H1 (cell line): ENCODE data around the gene ULBP1. TPM values are rescaled to one million over a fixed set of nuclear protein-coding genes. Genes with fewer than 3 reads are reported as not detected.

Source experiments
- CTCF ChIA-PET: fragments of 300-600 bp; sonication (Branson Sonifier 250); formaldehyde crosslinking; loops from one replicate; lab custom pipeline; 2021; ENCODE audit not compliant: partially characterized antibody; lab: Charles Lee
- POLR2A ChIA-PET: fragments of 300-600 bp; sonication (Branson Sonifier 250); formaldehyde crosslinking; loops from one replicate; lab custom pipeline; 2021; ENCODE audit warnings: inconsistent platforms; ENCODE audit not compliant: partially characterized antibody; lab: Charles Lee
- DNase-seq, 2 experiments: peaks; one replicate each; pipeline versions ENCODE4 v3.0.0 to v3.0.0-alpha.2; 2010 to 2022; ENCODE audit warnings: low spot score in 2 of 2, low read depth in 1 of 2, mixed read lengths in 1 of 2
- FAIRE-seq: peaks from 2 replicates; lab custom pipeline; 2011; peaks lifted over from hg19 to GRCh38; lab: Jason Lieb, UNC
- H2AFZ ChIP-seq: 2 replicates; pipeline ENCODE4 v1.8.1; 2012; ENCODE audit warnings: low read length, inconsistent platforms
- H2AK5ac ChIP-seq: 2 replicates; pipeline ENCODE4 v1.6.1; 2013; ENCODE audit warnings: low read depth, low read length
- H2BK120ac ChIP-seq: replicated peaks from 2 replicates; pipeline ENCODE3; 2013; ENCODE audit warnings: low read depth, low read length, inconsistent platforms
- H2BK12ac ChIP-seq: 2 replicates; pipeline ENCODE4 v1.6.1; 2013; ENCODE audit warnings: low read depth, low read length
- H2BK15ac ChIP-seq: 2 replicates; pipeline ENCODE4 v1.6.1; 2013; ENCODE audit warnings: low read length
- H2BK20ac ChIP-seq: 2 replicates; pipeline ENCODE4 v1.6.1; 2013; ENCODE audit warnings: low read length
- H2BK5ac ChIP-seq: 2 replicates; pipeline ENCODE4 v1.6.1; 2013; ENCODE audit warnings: low read depth, low read length
- H3K14ac ChIP-seq: 2 replicates; pipeline ENCODE4 v1.6.1; 2013; ENCODE audit warnings: inconsistent platforms; ENCODE audit not compliant: insufficient read length
- H3K18ac ChIP-seq: 2 replicates; pipeline ENCODE4 v1.6.1; 2013; ENCODE audit warnings: low read length; ENCODE audit errors: extremely low read depth
- H3K23ac ChIP-seq: 2 replicates; pipeline ENCODE4 v1.6.1; 2013; ENCODE audit warnings: inconsistent platforms; ENCODE audit not compliant: insufficient read length
- H3K23me2 ChIP-seq: 2 replicates; pipeline ENCODE4 v1.6.1; 2013; ENCODE audit warnings: low read depth, low read length
- H3K27ac ChIP-seq: 2 replicates; pipeline ENCODE4 v1.6.1; 2011; ENCODE audit warnings: low read depth, low read length, inconsistent platforms
- H3K27me3 ChIP-seq, 4 experiments: replicated peaks in 1 of 4; 1 replicate in 1 of 4; 2 replicates in 3 of 4; pipeline versions ENCODE4 v1.6.1 to v1.8.1; 2011 to 2013; ENCODE audit warnings: low read length in 3 of 4, mild to moderate bottlenecking in 3 of 4, inconsistent platforms in 2 of 4, mixed read lengths in 2 of 4, moderate library complexity in 1 of 4; ENCODE audit not compliant: control insufficient read depth in 3 of 4, insufficient read depth in 3 of 4; ENCODE audit errors: extremely low read depth in 1 of 4
- H3K36me3 ChIP-seq, 4 experiments: 2 replicates each; pipeline versions ENCODE4 v1.6.1 to v1.8.1; 2011 to 2013; ENCODE audit warnings: mild to moderate bottlenecking in 4 of 4, low read length in 3 of 4, moderate library complexity in 2 of 4, control low read depth in 1 of 4, inconsistent platforms in 1 of 4; ENCODE audit not compliant: insufficient read depth in 4 of 4, control insufficient read depth in 2 of 4
- H3K4ac ChIP-seq: replicated peaks from 2 replicates; pipeline ENCODE3; 2013; ENCODE audit warnings: low read length, low read depth, mixed read lengths, inconsistent platforms; ENCODE audit not compliant: insufficient read length
- H3K4me1 ChIP-seq, 4 experiments: replicated peaks in 1 of 4; 1 replicate in 1 of 4; 2 replicates in 3 of 4; pipeline versions ENCODE4 v1.6.1 to v1.8.1; 2011 to 2013; ENCODE audit warnings: low read length in 3 of 4, inconsistent platforms in 2 of 4, mixed read lengths in 1 of 4; ENCODE audit not compliant: insufficient read depth in 4 of 4, control insufficient read depth in 3 of 4
- H3K4me2 ChIP-seq, 2 experiments: 2 replicates each; pipeline versions ENCODE4 v1.6.1 to v1.8.1; 2011 to 2013; ENCODE audit warnings: low read depth in 2 of 2, low read length in 2 of 2, control low read depth in 1 of 2, inconsistent platforms in 1 of 2, mild to moderate bottlenecking in 1 of 2; ENCODE audit not compliant: insufficient read depth in 1 of 2
- H3K4me3 ChIP-seq, 4 experiments: fragments of 200-600, 300-600 bp in 1 of 4; sonication (generic), shearing (Covaris generic), sonication (Bioruptor Twin) in 1 of 4; 2 replicates each; pipeline versions ENCODE4 v1.5.1 to v1.8.1; 2011 to 2016; ENCODE audit warnings: low read length in 4 of 4, low read depth in 3 of 4, control low read depth in 2 of 4, inconsistent platforms in 2 of 4, mild to moderate bottlenecking in 2 of 4, mixed read lengths in 1 of 4, moderate library complexity in 1 of 4; ENCODE audit not compliant: insufficient read depth in 2 of 4; ENCODE audit errors: extremely low read depth in 1 of 4
- H3K56ac ChIP-seq: replicated peaks from 2 replicates; pipeline ENCODE3; 2013; ENCODE audit warnings: low read depth, mild to moderate bottlenecking, mixed read lengths, low read length, inconsistent platforms; ENCODE audit not compliant: insufficient read length
- H3K79me1 ChIP-seq: 2 replicates; pipeline ENCODE4 v1.6.1; 2013; ENCODE audit warnings: low read depth, low read length, control low read depth
- H3K79me2 ChIP-seq, 2 experiments: 2 replicates each; pipeline versions ENCODE4 v1.6.1 to v1.8.1; 2012 to 2013; ENCODE audit warnings: low read length in 2 of 2, mild to moderate bottlenecking in 2 of 2, inconsistent platforms in 1 of 2; ENCODE audit not compliant: insufficient read depth in 2 of 2, control insufficient read depth in 1 of 2
- H3K9ac ChIP-seq, 4 experiments: replicated peaks in 1 of 4; 1 replicate in 1 of 4; 2 replicates in 3 of 4; pipeline versions ENCODE4 v1.6.1 to v1.8.1; 2011 to 2013; ENCODE audit warnings: low read depth in 3 of 4, low read length in 3 of 4, control low read depth in 2 of 4, mild to moderate bottlenecking in 2 of 4, moderate library complexity in 2 of 4, inconsistent platforms in 1 of 4; ENCODE audit errors: extremely low read depth in 1 of 4
- H3K9me3 ChIP-seq, 2 experiments: 2 replicates each; pipeline versions ENCODE4 v1.6.1 to v1.8.1; 2012 to 2013; ENCODE audit warnings: mild to moderate bottlenecking in 2 of 2, moderate library complexity in 2 of 2, control low read depth in 1 of 2, inconsistent platforms in 1 of 2, low read depth in 1 of 2, low read length in 1 of 2, mixed read lengths in 1 of 2; ENCODE audit not compliant: insufficient read depth in 2 of 2
- H4K20me1 ChIP-seq, 2 experiments: replicated peaks in 1 of 2; 2 replicates each; pipeline versions ENCODE3 to v1.8.1; 2011 to 2013; ENCODE audit warnings: inconsistent platforms in 2 of 2, low read length in 2 of 2, mild to moderate bottlenecking in 1 of 2; ENCODE audit not compliant: insufficient read depth in 2 of 2, control insufficient read depth in 1 of 2
- H4K5ac ChIP-seq: 2 replicates; pipeline ENCODE4 v1.6.1; 2013; ENCODE audit warnings: low read length, low read depth, mixed read lengths, inconsistent platforms; ENCODE audit not compliant: insufficient read length
- H4K8ac ChIP-seq: 2 replicates; pipeline ENCODE4 v1.8.0; 2013; ENCODE audit warnings: mild to moderate bottlenecking, moderate library complexity, low read length, inconsistent platforms; ENCODE audit not compliant: insufficient read depth; ENCODE audit errors: extremely low read depth
- H4K91ac ChIP-seq: replicated peaks from 2 replicates; pipeline ENCODE3; 2013; ENCODE audit warnings: low read length, mixed read lengths, inconsistent platforms; ENCODE audit not compliant: insufficient read length
- CBX8 ChIP-seq: fragments of 300-800, 300-1000 bp; sonication (generic); IDR thresholded peaks from 2 replicates; pipeline ENCODE4 v1.7.1; 2016; ENCODE audit warnings: low read depth, low read length, borderline replicate concordance
- CHD1 ChIP-seq: IDR thresholded peaks from 2 replicates; pipeline ENCODE4 v1.6.1; 2012; ENCODE audit warnings: low read depth, low read length, improper control_type of control experiment
- CTBP2 ChIP-seq: IDR thresholded peaks from 2 replicates; pipeline ENCODE4 v1.7.0; 2011; ENCODE audit warnings: borderline replicate concordance, mild to moderate bottlenecking, moderate library complexity, mixed read lengths, low read length; ENCODE audit not compliant: insufficient read depth, insufficient read length
- JUN ChIP-seq: IDR thresholded peaks from 2 replicates; pipeline ENCODE4 v1.6.1; 2011; ENCODE audit warnings: low read depth, mild to moderate bottlenecking, improper control_type of control experiment, low read length
- KDM5A ChIP-seq: fragments of 200-600 bp; IDR thresholded peaks from 2 replicates; pipeline ENCODE4 v1.7.1; 2012; ENCODE audit warnings: mild to moderate bottlenecking, low read length, inconsistent platforms, mixed read lengths
- MAFK ChIP-seq: IDR thresholded peaks from 2 replicates; pipeline ENCODE4 v1.6.1; 2012; ENCODE audit warnings: low read depth, mild to moderate bottlenecking, improper control_type of control experiment, low read length
- NANOG ChIP-seq: IDR thresholded peaks from 2 replicates; pipeline ENCODE4 v1.6.1; 2011; ENCODE audit warnings: low read length, low read depth, mild to moderate bottlenecking, inconsistent platforms; ENCODE audit not compliant: insufficient read depth, poor library complexity, severe bottlenecking
- NRF1 ChIP-seq: IDR thresholded peaks from 2 replicates; pipeline ENCODE4 v1.6.1; 2011; ENCODE audit warnings: mild to moderate bottlenecking, low read depth, low read length, improper control_type of control experiment
- POLR2AphosphoS5 ChIP-seq: IDR thresholded peaks from 2 replicates; pipeline ENCODE4 v1.6.1; 2011; ENCODE audit warnings: low read depth, low read length
- POU5F1 ChIP-seq: IDR thresholded peaks from 2 replicates; pipeline ENCODE4 v1.6.1; 2011; ENCODE audit warnings: low read depth, mild to moderate bottlenecking, low read length, moderate library complexity
- RXRA ChIP-seq: IDR thresholded peaks from 2 replicates; pipeline ENCODE4 v1.6.1; 2011; ENCODE audit warnings: low read depth, mild to moderate bottlenecking, low read length, moderate library complexity; ENCODE audit not compliant: insufficient read depth
- SAP30 ChIP-seq: fragments of 300-600 bp; sonication (generic); IDR thresholded peaks from 2 replicates; pipeline ENCODE4 v1.7.1; 2012; ENCODE audit warnings: low read length, moderate library complexity, mild to moderate bottlenecking, inconsistent platforms; ENCODE audit not compliant: insufficient read depth, insufficient replicate concordance
- SIN3A ChIP-seq, 2 experiments: IDR thresholded peaks in 1 of 2; conservative IDR thresholded peaks in 1 of 2; 2 replicates each; pipeline ENCODE4 v1.6.1; 2011 to 2012; ENCODE audit warnings: low read length in 2 of 2, improper control_type of control experiment in 1 of 2, low read depth in 1 of 2, mild to moderate bottlenecking in 1 of 2
- TEAD4 ChIP-seq: IDR thresholded peaks from 2 replicates; pipeline ENCODE4 v1.6.1; 2012; ENCODE audit warnings: low read depth, low read length, inconsistent platforms, mixed read lengths
- WGBS, 2 experiments: shearing (Covaris generic) in 1 of 2; methylation state at CpG; one replicate each; pipeline versions ENCODE4 v1.1.6 to v1.1.7; 2013 to 2015; ENCODE audit warnings: low lambda C conversion rate in 2 of 2, mixed read lengths in 2 of 2, inconsistent platforms in 1 of 2, low coverage in 1 of 2, missing lambda C conversion rate in 1 of 2; ENCODE audit not compliant: insufficient replicate concordance in 2 of 2, insufficient coverage in 1 of 2, insufficient read length in 1 of 2; ENCODE audit errors: extremely low coverage in 1 of 2, missing lambda C conversion rate in 1 of 2; 5-methylcytosine and 5-hydroxymethylcytosine counted together
- polyA plus RNA-seq, 7 experiments: library from polyadenylated mRNA; depleted of rRNA in 3 of 7; stranded (reverse) in 5 of 7; unstranded in 2 of 7; fragments of >200 nt in 5 of 7; fragments of 200-250 nt in 2 of 7; gene quantifications; 1 replicate in 5 of 7; 2 replicates in 1 of 7; 4 replicates in 1 of 7; pipeline versions ENCODE4 v1.2.1 to v1.2.3, GENCODE V29; 2011 to 2013; ENCODE audit warnings: missing spikeins in 2 of 7, mixed read lengths in 2 of 7
- total RNA-seq: library from RNA; stranded (reverse); fragmentation: NEBNext Ultra II Directional; extraction: Animal tissue kit (Norgen Biotek cat#: 25700); gene quantifications from 2 replicates; pipeline ENCODE4 v1.2.1, GENCODE V29; 2021

Gene ULBP1
- total and polyA plus RNA-seq, 2 of the 8 experiments (the other 6 are each of a cell fraction or from before 2014, with no cell fraction given) = 0.32 to 0.60 TPM

DNA sequence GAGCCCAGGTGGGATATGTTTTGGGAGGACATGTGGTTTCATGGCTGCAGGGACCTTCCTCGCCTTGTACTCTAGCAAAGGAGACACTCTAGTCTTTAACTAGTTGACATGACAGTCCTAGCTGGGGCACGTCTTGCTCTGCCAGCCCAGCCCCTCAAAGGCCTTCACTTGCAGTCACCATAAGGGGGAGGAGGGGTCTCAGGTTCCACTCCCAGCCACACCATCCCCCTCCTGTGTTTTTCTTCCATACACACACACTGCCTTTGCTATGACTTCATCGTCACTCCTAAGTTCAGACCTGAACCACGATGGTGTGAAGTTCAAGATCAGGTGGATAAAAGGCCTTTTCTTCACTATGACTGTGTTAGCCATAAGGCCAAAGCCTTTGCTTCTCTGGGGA, 13.5 kb downstream of the ULBP1 start:
- Histone ChIP-seq H2AFZ (no peak overlapping the region), H3K18ac (no peak overlapping the region), H3K56ac (no peak overlapping the region), H3K4me1 (no peaks in the 10 kb centered on the region), H4K8ac (no peak overlapping the region), H3K9ac (no peak overlapping the region), H3K27ac (no peak overlapping the region), H3K4me3 (no peak overlapping the region), H3K27me3 (peaks cover 9 to 55% (median 32%) of the 10 kb centered on the region in 4 experiments), H2AK5ac (no peak overlapping the region), H3K79me1 (no peaks in the 10 kb centered on the region), H2BK15ac (no peak overlapping the region), H3K36me3 (no peaks in the 10 kb centered on the region), H2BK12ac (no peak overlapping the region), H3K79me2 (no peaks in the 10 kb centered on the region), H4K91ac (no peak overlapping the region), H2BK5ac (no peak overlapping the region), H3K9me3 (no peaks in the 10 kb centered on the region; a peak in 1 of 4 replicates), H4K5ac (no peak overlapping the region), H3K4ac (no peak overlapping the region), H3K23me2 (no peaks in the 10 kb centered on the region; the same call in 1 of the 2 replicates), H3K23ac (no peak overlapping the region), H3K14ac (no peak overlapping the region), H2BK20ac (no peak overlapping the region), H2BK120ac (no peak overlapping the region), H3K4me2 (no peak overlapping the region), H4K20me1 (peaks cover 0 to 3% of the 10 kb centered on the region in 2 experiments)
- WGBS, 2 experiments = 81% methylated on average over 4 of the region's 4 CpGs; no CpG with 5 or more reads in 1 of the 2 experiments
- DNase-seq = peak in 1 of 2 experiments; percentile 33
- FAIRE-seq = no peak
- ChIA-PET POLR2A (no interaction called here), CTCF (interaction anchor here (1.4 kb wide), 1 partner anchor 29 kb away, joined by 4 read pairs; no protein-coding TSS in a partner anchor)
- no peak for TF ChIP-seq NRF1
- no peak for TF ChIP-seq CTBP2
- TF ChIP-seq RXRA = no peak
- no peak for TF ChIP-seq KDM5A
- TF ChIP-seq POU5F1 = no peak
- no peak for TF ChIP-seq TEAD4
- TF ChIP-seq MAFK = no peak
- TF ChIP-seq CHD1 = no peak
- TF ChIP-seq CBX8 = no peak
- TF ChIP-seq SAP30 = no peak
- TF ChIP-seq NANOG = no peak
- no peak for TF ChIP-seq SIN3A (conservative IDR thresholded peaks at IDR 0.05 in 1 of 2, IDR thresholded peaks at IDR 0.05 in 1 of 2; ENCODE audit: low read depth in 1 of 2, low read length in 2 of 2)
- TF ChIP-seq JUN = no peak
- no peak for TF ChIP-seq POLR2AphosphoS5
